HepG2 (cell line): ENCODE results near the gene DNAJC5. TPM values are rescaled to one million over a fixed set of nuclear protein-coding genes. Genes with fewer than 3 reads are reported as not detected.
A peak's percentile ranks its signal among the peaks of the same experiment; 100 is the strongest.

ENCODE experiments used
- ATF7-NPFF ChIP-seq: sonication (generic); formaldehyde crosslinking; IDR thresholded peaks from 2 replicates; pipeline ENCODE4 v1.8.1; 2023; ENCODE audit warnings: mild to moderate bottlenecking, low read depth, missing genetic modification reagents, moderate library complexity
- FLYWCH1 ChIP-seq: sonication (generic); formaldehyde crosslinking; IDR thresholded peaks from 2 replicates; pipeline ENCODE4 v1.8.1; 2023; ENCODE audit warnings: mild to moderate bottlenecking, missing genetic modification reagents
- FOXM1 ChIP-seq: sonication (generic); formaldehyde crosslinking; IDR thresholded peaks from 2 replicates; pipeline ENCODE4 v1.5.0; 2020; ENCODE audit warnings: missing genetic modification reagents
- HES4 ChIP-seq: sonication (generic); formaldehyde crosslinking; IDR thresholded peaks from 2 replicates; pipeline ENCODE4 v1.9.0; 2021; ENCODE audit warnings: mild to moderate bottlenecking, missing genetic modification reagents, borderline replicate concordance
- HOXA5 ChIP-seq: sonication (generic); formaldehyde crosslinking; IDR thresholded peaks from 2 replicates; pipeline ENCODE4 v1.4.0; 2020; ENCODE audit warnings: missing genetic modification reagents
- MIER2 ChIP-seq: IDR thresholded peaks from 2 replicates; pipeline ENCODE4 v1.6.1; 2016; ENCODE audit warnings: missing biosample characterization, missing genetic modification reagents
- NFYC ChIP-seq: IDR thresholded peaks from 2 replicates; pipeline ENCODE4 v1.6.1; 2016; ENCODE audit warnings: missing genetic modification reagents, missing compliant biosample characterization
- REL ChIP-seq: sonication (generic); formaldehyde crosslinking; conservative IDR thresholded peaks from 2 replicates; pipeline ENCODE4 v1.8.0; 2022; ENCODE audit warnings: mild to moderate bottlenecking, missing genetic modification reagents, moderate library complexity
- SOX5 ChIP-seq: IDR thresholded peaks from 2 replicates; pipeline ENCODE4 v1.6.1; 2016; ENCODE audit warnings: borderline replicate concordance
- SUZ12 ChIP-seq: fragments of 150-350 bp; IDR thresholded peaks from 2 replicates; pipeline ENCODE4 v1.6.1; 2014; ENCODE audit warnings: low read depth, low read length
- ZNF274 ChIP-seq: sonication (generic); formaldehyde crosslinking; IDR thresholded peaks from 2 replicates; pipeline ENCODE4 v1.5.1; 2020; ENCODE audit warnings: mild to moderate bottlenecking, missing genetic modification reagents
- ZNF446 ChIP-seq: sonication (generic); formaldehyde crosslinking; IDR thresholded peaks from 2 replicates; pipeline ENCODE4 v1.5.0; 2020; ENCODE audit warnings: mild to moderate bottlenecking, missing genetic modification reagents
- ZNF782 ChIP-seq: sonication (generic); formaldehyde crosslinking; IDR thresholded peaks from 2 replicates; pipeline ENCODE4 v1.4.0; 2020; ENCODE audit warnings: missing genetic modification reagents, mild to moderate bottlenecking, borderline replicate concordance
- ZNF839 ChIP-seq: sonication (generic); formaldehyde crosslinking; IDR thresholded peaks from 2 replicates; pipeline ENCODE4 v1.4.0; 2020; ENCODE audit warnings: missing genetic modification reagents, mild to moderate bottlenecking, borderline replicate concordance
- polyA plus RNA-seq, 8 experiments: library from polyadenylated mRNA; depleted of rRNA in 3 of 8; stranded (reverse) in 7 of 8; unstranded in 1 of 8; fragments of >200 nt; fragmentation: Illumina TruSeq in 4 of 8; extraction: Trizol in 4 of 8; gene quantifications; 2 replicates each; pipeline versions ENCODE4 v1.2.1 to v1.2.3, GENCODE V29; 2011 to 2016; ENCODE audit warnings: low read depth in 4 of 8, missing spikeins in 1 of 8, mixed read lengths in 1 of 8; ENCODE audit not compliant: insufficient read depth in 1 of 8
- total RNA-seq, 5 experiments: library from RNA; depleted of rRNA; stranded (reverse); fragments of >200 nt; fragmentation: Illumina TruSeq; extraction: Trizol; gene quantifications; 2 replicates each; pipeline ENCODE4 v1.2.3, GENCODE V29; 2016; ENCODE audit warnings: low read depth in 1 of 5
- TF ChIP-seq, protein P1 (sequence below): sonication (generic); formaldehyde crosslinking; IDR thresholded peaks from 2 replicates; pipeline ENCODE4 v1.5.0; 2020; ENCODE audit warnings: missing genetic modification reagents, mild to moderate bottlenecking, borderline replicate concordance
- TF ChIP-seq, protein P2 (sequence below): sonication (generic); formaldehyde crosslinking; IDR thresholded peaks from 2 replicates; pipeline ENCODE4 v1.5.1; 2020; ENCODE audit warnings: missing genetic modification reagents, mild to moderate bottlenecking, borderline replicate concordance
- TF ChIP-seq, protein P3 (sequence below): IDR thresholded peaks from 2 replicates; pipeline ENCODE4 v1.6.1; 2016; ENCODE audit warnings: low read depth
- TF ChIP-seq, protein P4 (sequence below): sonication (generic); formaldehyde crosslinking; IDR thresholded peaks from 2 replicates; pipeline ENCODE4 v1.5.0; 2020; ENCODE audit warnings: mild to moderate bottlenecking, missing genetic modification reagents, borderline replicate concordance
- TF ChIP-seq, protein P5 (sequence below): sonication (generic); formaldehyde crosslinking; IDR thresholded peaks from 2 replicates; pipeline ENCODE4 v1.4.0; 2020; ENCODE audit warnings: missing genetic modification reagents
- TF ChIP-seq, protein P6 (sequence below): sonication (generic); formaldehyde crosslinking; conservative IDR thresholded peaks from 2 replicates; pipeline ENCODE4 v1.5.0; 2020; ENCODE audit warnings: missing genetic modification reagents

DNAJC5 gene
- total and polyA plus RNA-seq, 2 of the 13 experiments (the other 11 are each of a cell fraction or from before 2014, with no cell fraction given), result 42.8 to 64.5 TPM

DNA sequence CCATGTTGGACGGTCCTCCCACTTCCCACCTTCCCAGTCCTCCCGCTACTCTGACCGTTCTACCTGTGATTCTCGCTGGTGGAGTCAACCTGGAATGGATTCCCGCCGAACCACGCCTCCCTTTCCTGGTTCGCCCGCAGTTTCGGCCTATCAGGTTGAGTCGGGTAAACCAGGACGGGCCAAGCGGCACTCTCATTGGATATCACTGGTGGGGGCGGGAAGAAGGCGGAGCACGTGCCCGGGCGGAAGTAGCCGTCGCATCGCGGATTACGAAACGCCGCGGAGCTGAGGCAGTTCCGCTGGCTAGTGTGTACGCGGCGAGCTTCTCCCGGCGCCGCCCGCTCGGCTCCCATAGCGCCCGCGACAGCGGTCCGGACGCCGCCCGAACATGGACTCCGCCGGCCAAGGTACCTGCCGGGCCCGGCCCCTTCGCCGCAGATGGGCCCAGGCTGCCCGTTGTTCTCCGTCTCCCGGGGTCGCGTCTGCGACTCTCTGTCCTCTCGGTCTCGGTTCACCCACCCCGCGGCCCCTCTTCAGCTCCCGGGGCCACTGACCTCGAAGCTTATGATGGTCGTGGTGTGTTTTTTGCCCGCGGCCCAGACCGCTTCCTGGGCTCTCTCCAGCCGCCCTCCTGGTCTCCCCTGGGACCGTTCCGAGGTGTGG, 29.8 kb upstream of the DNAJC5 start, which contains the start of gene TPD52L2 (continued):
- TF ChIP-seq, protein P1, sequence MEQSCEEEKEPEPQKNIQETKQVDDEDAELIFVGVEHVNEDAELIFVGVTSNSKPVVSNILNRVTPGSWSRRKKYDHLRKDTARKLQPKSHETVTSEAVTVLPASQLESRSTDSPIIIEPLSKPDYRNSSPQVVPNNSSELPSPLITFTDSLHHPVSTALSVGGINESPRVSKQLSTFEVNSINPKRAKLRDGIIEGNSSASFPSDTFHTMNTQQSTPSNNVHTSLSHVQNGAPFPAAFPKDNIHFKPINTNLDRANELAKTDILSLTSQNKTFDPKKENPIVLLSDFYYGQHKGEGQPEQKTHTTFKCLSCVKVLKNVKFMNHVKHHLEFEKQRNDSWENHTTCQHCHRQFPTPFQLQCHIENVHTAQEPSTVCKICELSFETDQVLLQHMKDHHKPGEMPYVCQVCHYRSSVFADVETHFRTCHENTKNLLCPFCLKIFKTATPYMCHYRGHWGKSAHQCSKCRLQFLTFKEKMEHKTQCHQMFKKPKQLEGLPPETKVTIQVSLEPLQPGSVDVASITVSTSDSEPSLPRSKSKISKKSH (CRISPR knock-in tag), result peak; percentile 89
- TF ChIP-seq ZNF446 (CRISPR knock-in tag), result peak; percentile 95; the same call in 1 of the 2 replicates
- TF ChIP-seq HOXA5, result peak; percentile 98
- TF ChIP-seq SOX5 (CRISPR knock-in tag), result peak; percentile 78; the same call in 1 of the 2 replicates
- TF ChIP-seq, protein P2, sequence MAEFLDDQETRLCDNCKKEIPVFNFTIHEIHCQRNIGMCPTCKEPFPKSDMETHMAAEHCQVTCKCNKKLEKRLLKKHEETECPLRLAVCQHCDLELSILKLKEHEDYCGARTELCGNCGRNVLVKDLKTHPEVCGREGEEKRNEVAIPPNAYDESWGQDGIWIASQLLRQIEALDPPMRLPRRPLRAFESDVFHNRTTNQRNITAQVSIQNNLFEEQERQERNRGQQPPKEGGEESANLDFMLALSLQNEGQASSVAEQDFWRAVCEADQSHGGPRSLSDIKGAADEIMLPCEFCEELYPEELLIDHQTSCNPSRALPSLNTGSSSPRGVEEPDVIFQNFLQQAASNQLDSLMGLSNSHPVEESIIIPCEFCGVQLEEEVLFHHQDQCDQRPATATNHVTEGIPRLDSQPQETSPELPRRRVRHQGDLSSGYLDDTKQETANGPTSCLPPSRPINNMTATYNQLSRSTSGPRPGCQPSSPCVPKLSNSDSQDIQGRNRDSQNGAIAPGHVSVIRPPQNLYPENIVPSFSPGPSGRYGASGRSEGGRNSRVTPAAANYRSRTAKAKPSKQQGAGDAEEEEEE (CRISPR knock-in tag), result peak; percentile 77
- TF ChIP-seq ZNF839 (CRISPR knock-in tag), result 0 out of 2 replicates have a peak, but pooled peaks have one; percentile 48
- peak; percentile 98 for TF ChIP-seq REL (CRISPR knock-in tag)
- peak; percentile 55; the same call in 1 of the 2 replicates for TF ChIP-seq HES4 (CRISPR knock-in tag)
- TF ChIP-seq, protein P3, sequence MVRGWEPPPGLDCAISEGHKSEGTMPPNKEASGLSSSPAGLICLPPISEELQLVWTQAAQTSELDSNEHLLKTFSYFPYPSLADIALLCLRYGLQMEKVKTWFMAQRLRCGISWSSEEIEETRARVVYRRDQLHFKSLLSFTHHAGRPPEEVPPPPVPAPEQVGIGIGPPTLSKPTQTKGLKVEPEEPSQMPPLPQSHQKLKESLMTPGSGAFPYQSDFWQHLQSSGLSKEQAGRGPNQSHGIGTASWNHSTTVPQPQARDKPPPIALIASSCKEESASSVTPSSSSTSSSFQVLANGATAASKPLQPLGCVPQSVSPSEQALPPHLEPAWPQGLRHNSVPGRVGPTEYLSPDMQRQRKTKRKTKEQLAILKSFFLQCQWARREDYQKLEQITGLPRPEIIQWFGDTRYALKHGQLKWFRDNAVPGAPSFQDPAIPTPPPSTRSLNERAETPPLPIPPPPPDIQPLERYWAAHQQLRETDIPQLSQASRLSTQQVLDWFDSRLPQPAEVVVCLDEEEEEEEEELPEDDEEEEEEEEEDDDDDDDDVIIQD (CRISPR knock-in tag), result no peak
- TF ChIP-seq, protein P4, sequence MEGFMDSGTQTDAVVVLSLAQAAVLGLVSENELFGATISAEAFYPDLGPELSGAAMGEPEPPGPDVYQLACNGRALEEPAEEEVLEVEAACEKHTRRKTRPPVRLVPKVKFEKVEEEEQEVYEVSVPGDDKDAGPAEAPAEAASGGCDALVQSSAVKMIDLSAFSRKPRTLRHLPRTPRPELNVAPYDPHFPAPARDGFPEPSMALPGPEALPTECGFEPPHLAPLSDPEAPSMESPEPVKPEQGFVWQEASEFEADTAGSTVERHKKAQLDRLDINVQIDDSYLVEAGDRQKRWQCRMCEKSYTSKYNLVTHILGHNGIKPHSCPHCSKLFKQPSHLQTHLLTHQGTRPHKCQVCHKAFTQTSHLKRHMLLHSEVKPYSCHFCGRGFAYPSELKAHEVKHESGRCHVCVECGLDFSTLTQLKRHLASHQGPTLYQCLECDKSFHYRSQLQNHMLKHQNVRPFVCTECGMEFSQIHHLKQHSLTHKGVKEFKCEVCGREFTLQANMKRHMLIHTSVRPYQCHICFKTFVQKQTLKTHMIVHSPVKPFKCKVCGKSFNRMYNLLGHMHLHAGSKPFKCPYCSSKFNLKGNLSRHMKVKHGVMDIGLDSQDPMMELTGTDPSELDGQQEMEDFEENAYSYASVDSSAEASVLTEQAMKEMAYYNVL, result peak; percentile 85; the same call in 1 of the 2 replicates
- TF ChIP-seq, protein P5, sequence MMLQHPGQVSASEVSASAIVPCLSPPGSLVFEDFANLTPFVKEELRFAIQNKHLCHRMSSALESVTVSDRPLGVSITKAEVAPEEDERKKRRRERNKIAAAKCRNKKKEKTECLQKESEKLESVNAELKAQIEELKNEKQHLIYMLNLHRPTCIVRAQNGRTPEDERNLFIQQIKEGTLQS (CRISPR knock-in tag), result peak; percentile 84
- TF ChIP-seq FLYWCH1 (CRISPR knock-in tag), result no peak
- peak; percentile 24; the same call in 1 of the 2 replicates for TF ChIP-seq ZNF782 (CRISPR knock-in tag)
- TF ChIP-seq ZNF274, result no peak; the same call in 1 of the 2 replicates
- peak; percentile 99 for TF ChIP-seq ATF7-NPFF (CRISPR knock-in tag)
- TF ChIP-seq NFYC, result peak; percentile 99
- peak; percentile 75; the same call in 1 of the 2 replicates for TF ChIP-seq FOXM1 (CRISPR knock-in tag)
- TF ChIP-seq, protein P6, sequence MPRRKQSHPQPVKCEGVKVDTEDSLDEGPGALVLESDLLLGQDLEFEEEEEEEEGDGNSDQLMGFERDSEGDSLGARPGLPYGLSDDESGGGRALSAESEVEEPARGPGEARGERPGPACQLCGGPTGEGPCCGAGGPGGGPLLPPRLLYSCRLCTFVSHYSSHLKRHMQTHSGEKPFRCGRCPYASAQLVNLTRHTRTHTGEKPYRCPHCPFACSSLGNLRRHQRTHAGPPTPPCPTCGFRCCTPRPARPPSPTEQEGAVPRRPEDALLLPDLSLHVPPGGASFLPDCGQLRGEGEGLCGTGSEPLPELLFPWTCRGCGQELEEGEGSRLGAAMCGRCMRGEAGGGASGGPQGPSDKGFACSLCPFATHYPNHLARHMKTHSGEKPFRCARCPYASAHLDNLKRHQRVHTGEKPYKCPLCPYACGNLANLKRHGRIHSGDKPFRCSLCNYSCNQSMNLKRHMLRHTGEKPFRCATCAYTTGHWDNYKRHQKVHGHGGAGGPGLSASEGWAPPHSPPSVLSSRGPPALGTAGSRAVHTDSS, result peak; percentile 42; the same call in 1 of the 2 replicates
- TF ChIP-seq MIER2 (CRISPR knock-in tag), result peak; percentile 63; the same call in 1 of the 2 replicates
- no peak for TF ChIP-seq SUZ12
